Right lobe of liver (tissue), 6 donors: ENCODE data around the gene NDC1. TPM values are rescaled to one million over a fixed set of nuclear protein-coding genes. Genes with fewer than 3 reads are reported as not detected.

Source experiments
- ATAC-seq, 4 donors: fragments of 200-7000 bp; cut with Tn5 transposase; one replicate each; pipeline ENCODE4 v1.9.1; 2020; ENCODE audit warnings: mild to moderate bottlenecking in 4 of 4, moderate library complexity in 4 of 4
- DNase-seq, 3 donors: peaks; one replicate each; pipeline ENCODE4 v3.0.0-alpha.2; 2020
- H3K27ac ChIP-seq, 3 donors: fragments of 200-600 bp; one replicate each; pipeline ENCODE4 v1.8.0; 2022
- H3K27me3 ChIP-seq, 2 donors: fragments of 200-600 bp; one replicate each; pipeline ENCODE4 v1.8.0; 2022
- H3K36me3 ChIP-seq, 4 donors: fragments of 200-600 bp; sonication (generic) in 1 of 4; one replicate each; pipeline versions ENCODE4 v1.5.1 to v1.8.0; 2017 to 2022; ENCODE audit warnings: control low read depth in 1 of 4
- H3K4me1 ChIP-seq, 4 donors: fragments of 200-600 bp; sonication (generic) in 1 of 4; one replicate each; pipeline versions ENCODE4 v1.5.1 to v1.8.0; 2017 to 2022; ENCODE audit warnings: control low read depth in 1 of 4
- H3K4me3 ChIP-seq, 3 donors: fragments of 200-600 bp; one replicate each; pipeline ENCODE4 v1.8.0; 2022
- H3K9me3 ChIP-seq, 4 donors: fragments of 200-600 bp; sonication (generic) in 1 of 4; one replicate each; pipeline versions ENCODE4 v1.5.1 to v1.8.0; 2017 to 2022; ENCODE audit warnings: control low read depth in 1 of 4
- POLR2A ChIP-seq: fragments of 450-650 bp; IDR thresholded peaks from one replicate; pipeline ENCODE4 v1.6.1; 2017; ENCODE audit warnings: antibody characterized with exemption, mild to moderate bottlenecking
- WGBS: methylation state at CpG from one replicate; pipeline ENCODE4 v1.1.6; 2018; ENCODE audit warnings: low coverage, low lambda C conversion rate; ENCODE audit not compliant: insufficient coverage; ENCODE audit errors: missing lambda C conversion rate; 5-methylcytosine and 5-hydroxymethylcytosine counted together
- intact Hi-C, 2 donors: fragments of 100-400 bp; cut with DNase I; formaldehyde crosslinking; loops; one replicate each; pipeline versions ENCODE4 v1.11.2 to v1.14.1; 2022
- total RNA-seq, 6 experiments: library from RNA; depleted of rRNA in 2 of 6; stranded (reverse); fragments of >200 nt in 2 of 6; fragmentation: NEBNext Ultra II Directional in 3 of 6; extraction: Animal tissue kit (Norgen Biotek cat#: 25700) in 3 of 6; gene quantifications; one replicate each; pipeline versions ENCODE4 v1.1.0 to v1.2.4, GENCODE V29; 2016 to 2023
- TF ChIP-seq, protein P1 (sequence below), 4 donors: fragments of 200-600 bp in 3 of 4; fragments of 450-650 bp in 1 of 4; IDR thresholded peaks; one replicate each; pipeline versions ENCODE4 v1.5.1 to v1.8.0; 2016 to 2022; ENCODE audit warnings: antibody characterized with exemption in 4 of 4, mild to moderate bottlenecking in 2 of 4
- donor health status: DM: no; HTN: yes; CAD: no.
- donor health status: DM: no; HTN: no; CAD: no.
- donor health status: DM: no; HTN: no; CAD: no.
- donor health status: DM: no; HTN: yes; CAD: no.
- donor health status: DM: no; HTN: yes; CAD: no.

Gene NDC1
- total RNA-seq, 6 experiments from 2014 or later: 4.3 to 10.9 (median 5.7) TPM

DNA sequence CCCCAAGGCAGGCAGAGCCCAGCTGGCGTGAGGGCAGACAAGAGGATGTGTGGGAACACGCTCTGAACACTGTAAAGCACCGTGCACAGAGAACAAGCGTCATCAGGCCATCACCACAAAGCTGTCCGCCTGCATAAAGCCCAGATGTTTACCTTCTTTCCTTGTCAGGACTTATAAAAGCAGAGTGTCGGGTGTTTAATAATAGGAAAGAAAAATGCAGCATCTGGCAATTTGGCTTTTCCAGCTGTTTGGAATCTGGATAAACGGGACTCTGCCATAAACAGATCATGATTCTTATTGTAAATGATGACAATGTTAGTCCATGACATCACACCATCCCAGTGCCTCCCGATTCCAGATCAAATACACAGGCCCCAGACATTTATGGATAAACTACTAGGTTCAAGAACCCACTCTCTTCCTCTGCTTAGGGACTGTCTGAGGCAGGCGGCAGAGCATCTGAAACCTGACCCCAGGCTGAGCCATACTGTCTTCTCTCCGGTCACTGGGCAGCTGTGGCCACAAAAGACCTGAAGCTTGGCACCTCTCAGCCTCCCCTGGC lies 103.4 kb downstream of the NDC1 start:
- no peak for DNase-seq
- Histone ChIP-seq H3K27me3 (peaks cover 0 to 6% of the 10 kb centered on the region in 2 donors), H3K36me3 (no peaks in the 10 kb centered on the region), H3K4me3 (no peak overlapping the region), H3K27ac (no peak overlapping the region), H3K4me1 (peaks cover 0 to 9% (median 0%) of the 10 kb centered on the region in 4 donors), H3K9me3 (no peaks in the 10 kb centered on the region)
- ATAC-seq: no peak
- TF ChIP-seq, protein P1, sequence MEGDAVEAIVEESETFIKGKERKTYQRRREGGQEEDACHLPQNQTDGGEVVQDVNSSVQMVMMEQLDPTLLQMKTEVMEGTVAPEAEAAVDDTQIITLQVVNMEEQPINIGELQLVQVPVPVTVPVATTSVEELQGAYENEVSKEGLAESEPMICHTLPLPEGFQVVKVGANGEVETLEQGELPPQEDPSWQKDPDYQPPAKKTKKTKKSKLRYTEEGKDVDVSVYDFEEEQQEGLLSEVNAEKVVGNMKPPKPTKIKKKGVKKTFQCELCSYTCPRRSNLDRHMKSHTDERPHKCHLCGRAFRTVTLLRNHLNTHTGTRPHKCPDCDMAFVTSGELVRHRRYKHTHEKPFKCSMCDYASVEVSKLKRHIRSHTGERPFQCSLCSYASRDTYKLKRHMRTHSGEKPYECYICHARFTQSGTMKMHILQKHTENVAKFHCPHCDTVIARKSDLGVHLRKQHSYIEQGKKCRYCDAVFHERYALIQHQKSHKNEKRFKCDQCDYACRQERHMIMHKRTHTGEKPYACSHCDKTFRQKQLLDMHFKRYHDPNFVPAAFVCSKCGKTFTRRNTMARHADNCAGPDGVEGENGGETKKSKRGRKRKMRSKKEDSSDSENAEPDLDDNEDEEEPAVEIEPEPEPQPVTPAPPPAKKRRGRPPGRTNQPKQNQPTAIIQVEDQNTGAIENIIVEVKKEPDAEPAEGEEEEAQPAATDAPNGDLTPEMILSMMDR (IDR thresholded peaks at IDR 0.05): no peak
- no peak for TF ChIP-seq POLR2A
- WGBS: 74% methylated on average over 6 of the region's 10 CpGs
- intact Hi-C loops: no loop called here

DNA sequence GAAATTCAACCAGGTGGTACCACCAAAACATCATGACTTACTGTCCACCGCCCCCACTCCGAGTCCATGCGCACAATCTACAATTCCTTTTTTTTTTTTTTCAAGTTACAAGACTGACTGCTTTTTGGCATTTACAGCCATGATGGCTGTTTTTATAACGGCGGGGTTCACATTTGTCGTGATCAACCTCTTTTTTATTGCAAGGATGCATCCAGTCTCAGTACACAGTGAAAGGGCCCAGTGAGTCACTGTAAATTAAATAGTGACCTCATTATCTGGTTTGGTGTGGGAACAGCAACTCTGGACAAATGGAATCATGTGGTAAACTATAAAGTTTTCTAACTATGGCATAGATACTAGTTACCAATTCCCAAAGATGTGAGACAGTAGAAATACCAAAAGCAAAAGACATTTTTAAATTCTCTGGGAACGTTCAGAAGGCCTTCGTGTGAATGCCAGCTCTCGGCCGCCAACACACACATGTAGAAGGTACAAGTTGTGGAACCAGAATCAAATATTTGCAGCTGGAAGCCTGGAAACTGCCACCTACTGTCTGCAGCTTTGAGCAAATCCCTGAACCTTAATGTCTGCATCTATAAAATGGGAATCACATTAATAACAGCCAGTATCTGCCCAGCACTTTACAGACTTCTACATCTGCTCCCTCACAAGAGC lies 104.0 kb downstream of the NDC1 start:
- Histone ChIP-seq H3K4me1 (peaks cover 0 to 9% (median 0%) of the 10 kb centered on the region in 4 donors), H3K4me3 (no peak overlapping the region), H3K27ac (no peak overlapping the region), H3K9me3 (no peaks in the 10 kb centered on the region), H3K27me3 (peaks cover 0 to 6% of the 10 kb centered on the region in 2 donors), H3K36me3 (no peaks in the 10 kb centered on the region)
- TF ChIP-seq, protein P1 (IDR thresholded peaks at IDR 0.05): no peak
- TF ChIP-seq POLR2A: no peak
- DNase-seq (no peak), ATAC-seq (no peak)
- intact Hi-C loops: no loop called here
- 76% methylated on average over 10 of the region's 10 CpGs for WGBS

DNA sequence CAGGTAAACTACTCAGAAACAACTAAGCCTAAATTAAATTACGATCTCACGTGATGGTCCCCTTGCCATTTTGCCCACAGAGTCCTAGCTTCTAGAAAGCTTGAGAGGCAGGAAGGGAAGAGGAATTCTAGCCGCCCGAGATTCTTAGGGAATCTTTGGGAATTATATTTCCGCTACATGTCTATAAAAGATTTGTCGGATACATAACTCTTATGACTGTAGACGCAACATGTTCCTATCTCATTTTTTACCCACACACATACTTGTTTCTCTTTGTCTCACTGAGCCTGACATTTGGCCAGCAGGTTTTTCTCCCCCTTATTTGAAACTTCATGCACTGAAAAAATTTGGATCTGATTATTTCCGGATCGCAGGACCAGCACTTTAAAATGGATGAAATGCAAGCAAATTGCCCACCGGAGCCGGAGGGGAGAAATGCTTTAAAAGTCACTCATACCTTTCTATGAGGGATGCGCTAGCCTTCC lies 104.6 kb downstream of the NDC1 start:
- Histone ChIP-seq H3K27me3 (peaks cover 0 to 6% of the 10 kb centered on the region in 2 donors), H3K4me3 (no peak overlapping the region), H3K4me1 (peaks cover 0 to 7% (median 0%) of the 10 kb centered on the region in 4 donors), H3K36me3 (no peaks in the 10 kb centered on the region), H3K27ac (no peak overlapping the region), H3K9me3 (no peaks in the 10 kb centered on the region)
- 77% methylated on average over 12 of the region's 12 CpGs for WGBS
- DNase-seq: no peak
- intact Hi-C loops: no loop called here
- no peak for ATAC-seq
- no peak for TF ChIP-seq POLR2A
- TF ChIP-seq, protein P1 (IDR thresholded peaks at IDR 0.05): no peak

DNA sequence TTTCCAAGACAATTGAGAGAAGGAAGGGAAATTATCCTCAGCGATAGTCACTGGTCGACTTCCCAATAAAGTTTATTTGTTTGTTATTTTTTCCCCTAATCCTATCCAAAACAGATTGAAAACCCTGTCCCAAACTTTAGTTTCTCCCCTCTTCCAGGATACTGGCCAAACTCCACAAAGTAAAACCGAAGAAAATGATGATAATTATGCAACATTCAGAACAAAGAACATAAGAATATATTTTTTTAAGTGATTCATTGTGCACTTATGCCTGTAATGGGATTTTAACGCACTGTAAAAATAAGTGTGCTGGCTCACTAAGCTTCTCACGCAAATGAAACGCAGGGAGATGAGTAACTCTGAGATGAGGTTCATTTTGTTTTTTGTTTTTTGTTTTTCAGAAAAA lies 105.2 kb downstream of the NDC1 start:
- no peak for DNase-seq
- intact Hi-C loops: no loop called here
- Histone ChIP-seq H3K4me1 (peaks cover 0 to 1% (median 0%) of the 10 kb centered on the region in 4 donors), H3K4me3 (no peak overlapping the region), H3K27ac (no peak overlapping the region), H3K27me3 (peaks cover 0 to 1% of the 10 kb centered on the region in 2 donors), H3K9me3 (no peaks in the 10 kb centered on the region), H3K36me3 (no peaks in the 10 kb centered on the region)
- WGBS: 50% methylated on average over 6 of the region's 6 CpGs
- no peak for TF ChIP-seq POLR2A
- TF ChIP-seq, protein P1 (IDR thresholded peaks at IDR 0.05): no peak
- no peak for ATAC-seq
